GM12878 (cell line): Measurements from ENCODE around the gene CAPN10. TPM values are rescaled to one million over a fixed set of nuclear protein-coding genes. Genes with fewer than 3 reads are reported as not detected.

ENCODE experiments used
- ATAC-seq: fragments of 200-7000 bp; cut with Tn5 transposase; 3 replicates; pipeline ENCODE4 v1.9.1; 2020; ENCODE audit warnings: mild to moderate bottlenecking, moderate library complexity
- BruUV-seq: library from RNA; stranded (reverse); fragments of 400-500 nt; replicated peaks from 2 replicates; lab custom pipeline; 2021; lab: Mats Ljungman, UMichigan
- CTCF ChIA-PET: fragments of 300-600 bp; sonication (Branson Sonifier 250); formaldehyde crosslinking; extraction: SDS; loops from one replicate; lab custom pipeline; 2021; ENCODE audit warnings: inconsistent platforms; lab: Yijun Ruan, JAX
- POLR2A ChIA-PET: fragments of 350-600 bp; formaldehyde crosslinking; extraction: SDS; loops from one replicate; lab custom pipeline; 2021; ENCODE audit warnings: inconsistent platforms; lab: Charles Lee
- RAD21 ChIA-PET: fragments of 300-600 bp; sonication (Branson Sonifier 250); formaldehyde crosslinking; loops from one replicate; lab custom pipeline; 2023; ENCODE audit warnings: antibody characterized with exemption; ENCODE audit not compliant: unreplicated experiment; lab: Charles Lee
- SMC1A ChIA-PET: fragments of 300-600 bp; sonication (Branson Sonifier 250); formaldehyde crosslinking; loops from one replicate; lab custom pipeline; 2023; ENCODE audit not compliant: unreplicated experiment, uncharacterized antibody; lab: Charles Lee
- DNase-seq: peaks from one replicate; pipeline ENCODE4 v3.0.0-alpha.2; 2011; ENCODE audit warnings: low read depth, low spot score
- FAIRE-seq: peaks from 3 replicates; lab custom pipeline; 2011; peaks lifted over from hg19 to GRCh38; lab: Jason Lieb, UNC
- H2AFZ ChIP-seq: 2 replicates; pipeline ENCODE4 v1.6.0; 2011; ENCODE audit warnings: low read depth, low read length, control low read depth; ENCODE audit not compliant: control insufficient read depth
- H3K27ac ChIP-seq: 2 replicates; pipeline ENCODE4 v1.5.1; 2011; ENCODE audit warnings: control low read depth; ENCODE audit not compliant: control insufficient read depth, insufficient read depth
- H3K27me3 ChIP-seq, 2 experiments: replicated peaks in 1 of 2; 2 replicates each; pipeline versions ENCODE4 v1.6.0 to v1.6.1; 2011; ENCODE audit warnings: low read length in 1 of 2; ENCODE audit not compliant: control insufficient read depth in 2 of 2, insufficient read depth in 2 of 2
- H3K36me3 ChIP-seq, 2 experiments: 2 replicates each; pipeline ENCODE4 v1.5.1; 2011; ENCODE audit warnings: low read length in 1 of 2; ENCODE audit not compliant: control insufficient read depth in 2 of 2, insufficient read depth in 2 of 2
- H3K4me1 ChIP-seq: 2 replicates; pipeline ENCODE4 v1.6.1; 2011; ENCODE audit warnings: mild to moderate bottlenecking, low read length, moderate library complexity, mixed read lengths; ENCODE audit not compliant: control insufficient read depth, insufficient read depth
- H3K4me2 ChIP-seq: 2 replicates; pipeline ENCODE4 v1.6.0; 2011; ENCODE audit warnings: control low read depth; ENCODE audit not compliant: control insufficient read depth, insufficient read depth
- H3K4me3 ChIP-seq: fragments of 200-600 bp; sonication (generic); 2 replicates; pipeline ENCODE4 v1.5.1; 2016
- H3K79me2 ChIP-seq: 2 replicates; pipeline ENCODE4 v1.6.0; 2011; ENCODE audit warnings: low read length; ENCODE audit not compliant: control insufficient read depth, insufficient read depth
- H3K9ac ChIP-seq: 2 replicates; pipeline ENCODE4 v1.8.0; 2011; ENCODE audit warnings: low read length, control low read depth, mixed read lengths; ENCODE audit not compliant: control insufficient read depth, insufficient read depth
- H3K9me3 ChIP-seq: replicated peaks from 3 replicates; pipeline ENCODE4 v1.5.1; 2011; ENCODE audit warnings: mild to moderate bottlenecking, low read length; ENCODE audit not compliant: control insufficient read depth, insufficient read depth
- H4K20me1 ChIP-seq: 2 replicates; pipeline ENCODE4 v1.6.0; 2011; ENCODE audit not compliant: control insufficient read depth, insufficient read depth
- ATF2 ChIP-seq: IDR thresholded peaks from 2 replicates; pipeline ENCODE4 v1.6.1; 2012; ENCODE audit warnings: low read length, inconsistent platforms
- BHLHE40 ChIP-seq, 2 experiments: fragments of 450-650 bp in 1 of 2; IDR thresholded peaks; 2 replicates each; pipeline ENCODE4 v1.6.1; 2011 to 2017; ENCODE audit warnings: low read depth in 2 of 2, borderline replicate concordance in 1 of 2, improper control_type of control experiment in 1 of 2, low read length in 1 of 2, mild to moderate bottlenecking in 1 of 2
- CTCF ChIP-seq, 3 experiments: IDR thresholded peaks in 2 of 3; conservative IDR thresholded peaks in 1 of 3; 2 replicates each; pipeline ENCODE4 v1.5.1; 2011; ENCODE audit warnings: low read depth in 3 of 3, low read length in 3 of 3, mild to moderate bottlenecking in 3 of 3, control low read depth in 2 of 3, moderate library complexity in 2 of 3, inconsistent platforms in 1 of 3, mixed read lengths in 1 of 3; ENCODE audit not compliant: control insufficient read depth in 2 of 3, insufficient read depth in 1 of 3; ENCODE audit errors: extremely low read depth in 1 of 3
- EGR1 ChIP-seq, 2 experiments: IDR thresholded peaks; 1 replicate in 1 of 2; 2 replicates in 1 of 2; pipeline ENCODE4 v1.6.1; 2011 to 2012; ENCODE audit warnings: low read depth in 2 of 2, low read length in 2 of 2, borderline replicate concordance in 1 of 2, mild to moderate bottlenecking in 1 of 2, moderate library complexity in 1 of 2
- IKZF1 ChIP-seq: fragments of 450-650 bp; conservative IDR thresholded peaks from 2 replicates; pipeline ENCODE4 v1.6.1; 2017; ENCODE audit warnings: antibody characterized with exemption, mild to moderate bottlenecking
- IKZF2 ChIP-seq, 2 experiments: fragments of 450-650 bp; IDR thresholded peaks; 2 replicates each; pipeline ENCODE4 v1.6.1; 2017; ENCODE audit warnings: mild to moderate bottlenecking in 2 of 2, moderate library complexity in 2 of 2
- MEF2A ChIP-seq: IDR thresholded peaks from 2 replicates; pipeline ENCODE4 v1.6.1; 2011; ENCODE audit warnings: low read depth, mild to moderate bottlenecking, low read length, moderate library complexity; ENCODE audit not compliant: insufficient read depth
- NR2F1 ChIP-seq: fragments of 450-650 bp; conservative IDR thresholded peaks from 2 replicates; pipeline ENCODE4 v1.6.1; 2017; ENCODE audit warnings: mild to moderate bottlenecking
- PAX5 ChIP-seq: IDR thresholded peaks from 2 replicates; pipeline ENCODE4 v1.6.1; 2011; ENCODE audit warnings: low read depth, low read length, borderline replicate concordance
- PKNOX1 ChIP-seq: fragments of 450-650 bp; IDR thresholded peaks from 2 replicates; pipeline ENCODE4 v1.6.1; 2016; ENCODE audit warnings: mild to moderate bottlenecking
- RELA ChIP-seq: fragments of 450-650 bp; IDR thresholded peaks from 2 replicates; pipeline ENCODE4 v1.8.0; 2014; ENCODE audit warnings: borderline replicate concordance; ENCODE audit not compliant: partially characterized antibody
- RUNX3 ChIP-seq: IDR thresholded peaks from 2 replicates; pipeline ENCODE4 v1.6.1; 2012; ENCODE audit warnings: low read length, inconsistent platforms
- SPI1 ChIP-seq: IDR thresholded peaks from 2 replicates; pipeline ENCODE4 v1.6.1; 2011; ENCODE audit warnings: low read depth, mild to moderate bottlenecking, low read length, moderate library complexity, borderline replicate concordance; ENCODE audit not compliant: insufficient read depth
- ZBTB33 ChIP-seq: fragments of 450-650 bp; IDR thresholded peaks from 2 replicates; pipeline ENCODE4 v1.6.1; 2017; ENCODE audit warnings: mild to moderate bottlenecking
- WGBS: methylation state at CpG from one replicate; pipeline ENCODE4 v1.1.6; 2016; ENCODE audit warnings: low lambda C conversion rate; ENCODE audit not compliant: insufficient replicate concordance, insufficient coverage; ENCODE audit errors: missing lambda C conversion rate; 5-methylcytosine and 5-hydroxymethylcytosine counted together
- in situ Hi-C: fragments of 300-500 bp; cut with MboI; formaldehyde crosslinking; loops from 9 replicates; pipeline ENCODE4 v1.14.3; 2018; ENCODE audit warnings: mixed read lengths
- intact Hi-C: fragments of 100-400 bp; cut with micrococcal nuclease; formaldehyde crosslinking; loops from one replicate; pipeline ENCODE4 v1.14.2; 2022; ENCODE audit not compliant: unreplicated experiment
- polyA plus RNA-seq, 11 experiments: library from polyadenylated mRNA; depleted of rRNA in 4 of 11; unstranded in 6 of 11; stranded (reverse) in 5 of 11; fragments of >200 nt; fragmentation: Nextera tagmentation in 4 of 11; fragmentation: Illumina TruSeq in 1 of 11; extraction: Ambion mirVana in 4 of 11; extraction: Trizol in 1 of 11; gene quantifications; 1 replicate in 1 of 11; 2 replicates in 10 of 11; pipeline versions ENCODE4 v1.2.1 to v1.2.3, GENCODE V29; 2011 to 2016; ENCODE audit warnings: inconsistent platforms in 2 of 11, missing spikeins in 2 of 11, low read depth in 1 of 11
- total RNA-seq, 4 experiments: library from RNA; depleted of rRNA in 3 of 4; stranded (reverse); fragments of >200 nt in 3 of 4; fragmentation: Illumina TruSeq in 1 of 4; extraction: Trizol in 1 of 4; gene quantifications; 2 replicates each; pipeline versions ENCODE4 v1.2.1 to v1.2.3, GENCODE V29; 2013 to 2021

The CAPN10 gene
- total and polyA plus RNA-seq, 10 of the 15 experiments (the other 5 are each of a cell fraction or from before 2014, with no cell fraction given) = 0.37 to 40.6 (median 17.5) TPM

GRCh38 chr2:240624950-240625621 is 38.6 kb downstream of the CAPN10 start, which contains the start of gene GPR35:
Gene GPR35, plus strand, starts transcription at chr2:240625480. Its CDS starts 4,473 bp downstream, at chr2:240629953.
- FAIRE-seq (peak; percentile 71), DNase-seq (peak; percentile 42), ATAC-seq (peak; percentile 55)
- H3K4me3 ChIP-seq = peak within 1 kb of the TSS; percentile 26; the same call in 1 of the 2 replicates
- in situ Hi-C loops = no loop called here
- TF ChIP-seq PAX5 (peak; percentile 43; the same call in 1 of the 2 replicates), CTCF (IDR thresholded peaks at IDR 0.05 in 2 of 3, conservative IDR thresholded peaks at IDR 0.05 in 1 of 3; ENCODE audit: control insufficient read depth in 2 of 3, extremely low read depth in 1 of 3, insufficient read depth in 1 of 3, low read depth in 3 of 3, low read length in 3 of 3) (0 out of 6 replicates have a peak, but pooled peaks of 1 of the 3 experiments have one; percentile 9), ATF2 (no peak), RELA (peak; percentile 44), RUNX3 (peak; percentile 65), ZBTB33 (no peak), MEF2A (no peak), SPI1 (peak; percentile 63), IKZF2 (IDR thresholded peaks at IDR 0.05) (peak in 1 of 2 experiments; percentile 51; a peak in 1 of 4 replicates), IKZF1 (peak; percentile 40; the same call in 1 of the 2 replicates), EGR1 (IDR thresholded peaks at IDR 0.05; ENCODE audit: borderline replicate concordance in 1 of 2, low read depth in 2 of 2, low read length in 2 of 2) (0 out of 3 replicates have a peak, but pooled peaks of 1 of the 2 experiments have one; percentile 10), PKNOX1 (peak; percentile 87), NR2F1 (peak; percentile 48), BHLHE40 (IDR thresholded peaks at IDR 0.05; ENCODE audit: borderline replicate concordance in 1 of 2, low read depth in 2 of 2, low read length in 1 of 2) (peak in 1 of 2 experiments; percentile 31; a peak in 1 of 4 replicates)
- no peaks in the 10 kb centered on the region for H4K20me1 ChIP-seq
- no peak within 1 kb of the TSS; the same call in 1 of the 2 replicates for H3K9ac ChIP-seq
- no peaks in the 10 kb centered on the region for H3K36me3 ChIP-seq
- H3K27me3 ChIP-seq = no peaks in the 10 kb centered on the region
- CTCF ChIA-PET = interaction anchor here (0.6 to 1.5 kb wide), 3 partner anchors 58 to 135 kb away, joined by 3 read pairs; no protein-coding TSS in a partner anchor
- H2AFZ ChIP-seq = peak within 1 kb of the TSS; percentile 26; the same call in 1 of the 2 replicates
- H3K4me1 ChIP-seq = peaks cover 40% of the 10 kb centered on the region
- no TSS peak for BruUV-seq
- no peaks in the 10 kb centered on the region; the same call in 2 of the 3 replicates for H3K9me3 ChIP-seq
- WGBS = 3% methylated on average over 18 of the region's 23 CpGs
- SMC1A ChIA-PET = no interaction called here
- no peaks in the 10 kb centered on the region for H3K79me2 ChIP-seq
- intact Hi-C loops = no loop called here
- POLR2A ChIA-PET = interaction anchor here (1.1 to 1.6 kb wide), 2 partner anchors 39 to 40 kb away, joined by 3 to 6 read pairs; partner anchors contain the start of gene CAPN10
- H3K27ac ChIP-seq = peak within 1 kb of the TSS; percentile 3; the same call in 1 of the 2 replicates
- H3K4me2 ChIP-seq = peak within 1 kb of the TSS; percentile 74
- RAD21 ChIA-PET = no interaction called here
